Measurements from ENCODE around the gene KIR3DL2. TPM values are rescaled to one million over a fixed set of nuclear protein-coding genes. Genes with fewer than 3 reads are reported as not detected.
"Not testable (repeated sequence)": the region's sequence is repeated elsewhere in the genome, so short reads cannot be mapped to it uniquely, and the experiment has no call there.

The KIR3DL2 gene
- polyA plus RNA-seq, 1 donor from 2014 or later, result not detected

- no peaks in the 10 kb centered on the region for H3K36me3 ChIP-seq (ENCODE audit: insufficient read depth, low read length)
- no peak overlapping the region for H3K27ac ChIP-seq (ENCODE audit: low read length)
- no peaks in the 10 kb centered on the region for H3K79me2 ChIP-seq (replicated peaks; ENCODE audit: insufficient read depth, low read length)
- TF ChIP-seq TAF1 (IDR thresholded peaks at IDR 0.05; ENCODE audit: low read depth), result no peak
- no peak for TF ChIP-seq CTCF (IDR thresholded peaks at IDR 0.05; ENCODE audit: poor library complexity, severe bottlenecking)
- TF ChIP-seq EZH2 (IDR thresholded peaks at IDR 0.05; ENCODE audit: borderline replicate concordance, insufficient read depth, low read length, poor library complexity, severe bottlenecking), result no peak
- no peak for TF ChIP-seq MXI1 (conservative IDR thresholded peaks at IDR 0.05; ENCODE audit: poor library complexity, severe bottlenecking)
- no peak for TF ChIP-seq SMC3 (conservative IDR thresholded peaks at IDR 0.05; ENCODE audit: poor library complexity)
- no peak for TF ChIP-seq REST (IDR thresholded peaks at IDR 0.05; ENCODE audit: borderline replicate concordance)
- TF ChIP-seq POLR2AphosphoS5 (IDR thresholded peaks at IDR 0.05), result no peak
- no peak for TF ChIP-seq RAD21 (conservative IDR thresholded peaks at IDR 0.05)
- TF ChIP-seq EP300 (conservative IDR thresholded peaks at IDR 0.05; ENCODE audit: poor library complexity, severe bottlenecking), result no peak
- H3K9ac ChIP-seq (ENCODE audit: low read length), result no peak overlapping the region
- no peaks in the 10 kb centered on the region for H4K20me1 ChIP-seq (ENCODE audit: insufficient read depth)
- H3K9me3 ChIP-seq (ENCODE audit: low read length), result no peaks in the 10 kb centered on the region
- no peak overlapping the region for H3K4me2 ChIP-seq (ENCODE audit: low read length)
- H3K4me3 ChIP-seq (ENCODE audit: low read length), result no peak overlapping the region
- no peak overlapping the region for H2AFZ ChIP-seq (ENCODE audit: low read depth, low read length)
- no peaks in the 10 kb centered on the region for H3K27me3 ChIP-seq (ENCODE audit: insufficient read depth, low read depth, low read length)
- no peaks in the 10 kb centered on the region for H3F3A ChIP-seq (ENCODE audit: insufficient read depth, low read length, poor library complexity, severe bottlenecking)
- H3K9me2 ChIP-seq (ENCODE audit: insufficient read depth, low read length), result no peaks in the 10 kb centered on the region
Observed at GRCh38 chr19:54896036-54896435, 45.8 kb downstream of the KIR3DL2 start.

- H3K9ac ChIP-seq (ENCODE audit: low read length); H3K9me2 ChIP-seq (ENCODE audit: insufficient read depth, low read length); H3K36me3 ChIP-seq (ENCODE audit: insufficient read depth, low read length); H3K4me2 ChIP-seq (ENCODE audit: low read length); H3K4me3 ChIP-seq (ENCODE audit: low read length); H3K27me3 ChIP-seq (ENCODE audit: insufficient read depth, low read depth, low read length); H3K27ac ChIP-seq (ENCODE audit: low read length); H3F3A ChIP-seq (ENCODE audit: insufficient read depth, low read length, poor library complexity, severe bottlenecking); H2AFZ ChIP-seq (ENCODE audit: low read depth, low read length); H3K79me2 ChIP-seq (replicated peaks; ENCODE audit: insufficient read depth, low read length); H4K20me1 ChIP-seq (ENCODE audit: insufficient read depth); H3K9me3 ChIP-seq (ENCODE audit: low read length): not testable (repeated sequence)
Observed at GRCh38 chr19:54898685-54899084, 48.4 kb downstream of the KIR3DL2 start.

- H3K36me3 ChIP-seq (ENCODE audit: insufficient read depth, low read length); H3K9me2 ChIP-seq (ENCODE audit: insufficient read depth, low read length); H3K27me3 ChIP-seq (ENCODE audit: insufficient read depth, low read depth, low read length); H3K9me3 ChIP-seq (ENCODE audit: low read length); H3K9ac ChIP-seq (ENCODE audit: low read length); H4K20me1 ChIP-seq (ENCODE audit: insufficient read depth); H3K79me2 ChIP-seq (replicated peaks; ENCODE audit: insufficient read depth, low read length); H3F3A ChIP-seq (ENCODE audit: insufficient read depth, low read length, poor library complexity, severe bottlenecking); H3K4me2 ChIP-seq (ENCODE audit: low read length); H3K27ac ChIP-seq (ENCODE audit: low read length); H2AFZ ChIP-seq (ENCODE audit: low read depth, low read length); H3K4me3 ChIP-seq (ENCODE audit: low read length): not testable (repeated sequence)
Observed at GRCh38 chr19:54899646-54900045, 49.4 kb downstream of the KIR3DL2 start.

- H3K9me3 ChIP-seq (ENCODE audit: low read length); H3K27me3 ChIP-seq (ENCODE audit: insufficient read depth, low read depth, low read length); H3K27ac ChIP-seq (ENCODE audit: low read length); H3F3A ChIP-seq (ENCODE audit: insufficient read depth, low read length, poor library complexity, severe bottlenecking); H2AFZ ChIP-seq (ENCODE audit: low read depth, low read length); H4K20me1 ChIP-seq (ENCODE audit: insufficient read depth); H3K79me2 ChIP-seq (replicated peaks; ENCODE audit: insufficient read depth, low read length); H3K4me2 ChIP-seq (ENCODE audit: low read length); H3K36me3 ChIP-seq (ENCODE audit: insufficient read depth, low read length); H3K9ac ChIP-seq (ENCODE audit: low read length); H3K4me3 ChIP-seq (ENCODE audit: low read length); H3K9me2 ChIP-seq (ENCODE audit: insufficient read depth, low read length): not testable (repeated sequence)
Observed at GRCh38 chr19:54901153-54901552, 50.9 kb downstream of the KIR3DL2 start.

Measured in neural cell (in vitro differentiated cells).